Measurements from ENCODE around the gene RABAC1. TPM values are rescaled to one million over a fixed set of nuclear protein-coding genes. Genes with fewer than 3 reads are reported as not detected.

Gene RABAC1
- total and polyA plus RNA-seq, 7 donors, result 128 to 255 (median 170) TPM

GRCh38 chr19:41988947-41989346 lies 29.8 kb upstream of the RABAC1 start:
- WGBS, 2 donors, result 81 to 89% methylated on average over 9 of the region's 9 CpGs
- Histone ChIP-seq H3K27me3 (peaks cover 10 to 35% (median 31%) of the 10 kb centered on the region in 3 donors), H3K4me3 (no peak overlapping the region), H3K36me3 (no peaks in the 10 kb centered on the region), H3K27ac (no peak overlapping the region), H3K4me1 (peaks cover 0 to 9% (median 7%) of the 10 kb centered on the region in 4 donors), H3K9me3 (no peaks in the 10 kb centered on the region)
- intact Hi-C loops (cut with DNase I), result no loop called here
- no peak for DNase-seq
- TF ChIP-seq POLR2A (IDR thresholded peaks at IDR 0.05) (no peak), EP300 (IDR thresholded peaks at IDR 0.05) (no peak), POLR2AphosphoS5 (IDR thresholded peaks at IDR 0.05) (no peak)
- TF ChIP-seq, protein P1, sequence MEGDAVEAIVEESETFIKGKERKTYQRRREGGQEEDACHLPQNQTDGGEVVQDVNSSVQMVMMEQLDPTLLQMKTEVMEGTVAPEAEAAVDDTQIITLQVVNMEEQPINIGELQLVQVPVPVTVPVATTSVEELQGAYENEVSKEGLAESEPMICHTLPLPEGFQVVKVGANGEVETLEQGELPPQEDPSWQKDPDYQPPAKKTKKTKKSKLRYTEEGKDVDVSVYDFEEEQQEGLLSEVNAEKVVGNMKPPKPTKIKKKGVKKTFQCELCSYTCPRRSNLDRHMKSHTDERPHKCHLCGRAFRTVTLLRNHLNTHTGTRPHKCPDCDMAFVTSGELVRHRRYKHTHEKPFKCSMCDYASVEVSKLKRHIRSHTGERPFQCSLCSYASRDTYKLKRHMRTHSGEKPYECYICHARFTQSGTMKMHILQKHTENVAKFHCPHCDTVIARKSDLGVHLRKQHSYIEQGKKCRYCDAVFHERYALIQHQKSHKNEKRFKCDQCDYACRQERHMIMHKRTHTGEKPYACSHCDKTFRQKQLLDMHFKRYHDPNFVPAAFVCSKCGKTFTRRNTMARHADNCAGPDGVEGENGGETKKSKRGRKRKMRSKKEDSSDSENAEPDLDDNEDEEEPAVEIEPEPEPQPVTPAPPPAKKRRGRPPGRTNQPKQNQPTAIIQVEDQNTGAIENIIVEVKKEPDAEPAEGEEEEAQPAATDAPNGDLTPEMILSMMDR (IDR thresholded peaks at IDR 0.05), result no peak

DNA sequence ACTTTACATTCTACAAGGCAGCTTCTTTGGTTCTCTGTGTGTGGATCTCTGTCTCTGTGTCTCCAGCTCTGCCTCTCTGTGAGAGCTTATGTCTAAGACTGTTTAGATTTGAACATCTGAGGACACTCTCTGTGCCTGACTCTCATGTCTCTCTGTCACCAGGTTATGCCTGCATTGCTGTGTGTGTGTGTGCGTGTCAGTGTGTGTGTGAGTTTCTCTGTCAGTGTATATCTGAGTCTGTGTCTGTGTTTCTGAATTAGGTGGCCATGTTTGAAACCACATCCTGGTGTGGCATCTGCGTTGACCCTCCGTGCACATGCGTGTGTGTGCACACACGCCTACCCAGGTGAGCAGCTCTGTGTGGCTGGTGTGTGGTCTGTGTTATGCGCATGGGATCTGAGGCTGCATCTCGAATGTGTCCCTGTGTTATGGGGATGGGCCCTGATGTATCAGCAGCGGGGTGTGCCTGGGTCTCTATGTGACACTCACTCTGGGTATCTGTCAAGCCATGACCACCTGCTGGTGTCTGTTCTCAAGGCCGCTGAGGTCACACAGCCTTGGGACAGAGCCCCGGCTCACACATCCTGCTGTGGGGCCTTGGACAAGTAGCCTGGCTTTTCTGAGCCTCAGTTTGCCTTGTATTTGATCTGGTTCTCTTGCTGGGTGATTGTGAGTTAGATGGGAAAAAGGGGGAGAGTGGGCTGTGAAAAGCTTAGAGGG lies 28.2 kb upstream of the RABAC1 start:
- Histone ChIP-seq H3K4me1 (no peaks in the 10 kb centered on the region), H3K4me3 (no peak overlapping the region), H3K9me3 (no peaks in the 10 kb centered on the region), H3K27ac (no peak overlapping the region), H3K36me3 (no peaks in the 10 kb centered on the region), H3K27me3 (peaks cover 0 to 19% (median 15%) of the 10 kb centered on the region in 3 donors)
- WGBS, 2 donors, result 85 to 88% methylated on average over 10 of the region's 10 CpGs
- DNase-seq, result no peak
- TF ChIP-seq POLR2A (IDR thresholded peaks at IDR 0.05) (no peak), POLR2AphosphoS5 (IDR thresholded peaks at IDR 0.05) (no peak), EP300 (IDR thresholded peaks at IDR 0.05) (no peak)
- TF ChIP-seq, protein P1 (IDR thresholded peaks at IDR 0.05), result no peak
- intact Hi-C loops (cut with DNase I), result no loop called here

- Histone ChIP-seq H3K4me1 (no peaks in the 10 kb centered on the region), H3K27ac (no peak overlapping the region), H3K4me3 (no peak overlapping the region), H3K36me3 (no peaks in the 10 kb centered on the region), H3K9me3 (no peaks in the 10 kb centered on the region), H3K27me3 (no peaks in the 10 kb centered on the region)
- TF ChIP-seq EP300 (IDR thresholded peaks at IDR 0.05) (no peak), POLR2A (IDR thresholded peaks at IDR 0.05) (no peak), POLR2AphosphoS5 (IDR thresholded peaks at IDR 0.05) (no peak)
- TF ChIP-seq, protein P1 (IDR thresholded peaks at IDR 0.05), result no peak
- 82 to 92% methylated on average over 17 of the region's 17 CpGs for WGBS, 2 donors
- DNase-seq, result no peak
- intact Hi-C loops (cut with DNase I), result no loop called here
Observed at GRCh38 chr19:41984961-41985360, 25.8 kb upstream of the RABAC1 start.

DNA sequence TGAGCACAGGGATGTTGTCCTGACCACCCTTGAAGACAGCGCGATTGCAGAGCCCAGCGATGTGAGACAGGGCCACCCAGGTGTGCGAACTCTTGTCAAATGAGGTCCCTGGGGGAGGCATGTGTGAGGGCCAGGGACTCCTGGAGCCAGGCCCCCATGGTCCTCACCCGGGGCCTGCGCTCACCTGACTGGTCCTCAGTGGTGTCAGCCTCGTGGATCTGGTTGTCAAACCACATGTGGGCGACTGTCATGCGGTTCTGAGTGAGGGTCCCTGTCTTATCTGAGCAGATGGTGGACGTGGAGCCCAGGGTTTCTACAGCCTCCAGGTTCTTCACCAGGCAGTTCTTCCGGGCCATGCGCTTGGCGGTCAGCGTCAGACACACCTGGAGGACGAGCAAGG lies 22.6 kb upstream of the RABAC1 start:
- H3K4me1 ChIP-seq, result no peaks in the 10 kb centered on the region
- intact Hi-C loops (cut with DNase I), result no loop called here
- no peak overlapping the region for H3K4me3 ChIP-seq
- H3K27ac ChIP-seq, result no peak overlapping the region
- H3K9me3 ChIP-seq, result no peaks in the 10 kb centered on the region
- no peak for DNase-seq
- H3K36me3 ChIP-seq, result no peaks in the 10 kb centered on the region
- no peak for TF ChIP-seq POLR2AphosphoS5 (IDR thresholded peaks at IDR 0.05)
- no peaks in the 10 kb centered on the region for H3K27me3 ChIP-seq
- WGBS, 2 donors, result 81 to 90% methylated on average over 15 of the region's 15 CpGs

DNA sequence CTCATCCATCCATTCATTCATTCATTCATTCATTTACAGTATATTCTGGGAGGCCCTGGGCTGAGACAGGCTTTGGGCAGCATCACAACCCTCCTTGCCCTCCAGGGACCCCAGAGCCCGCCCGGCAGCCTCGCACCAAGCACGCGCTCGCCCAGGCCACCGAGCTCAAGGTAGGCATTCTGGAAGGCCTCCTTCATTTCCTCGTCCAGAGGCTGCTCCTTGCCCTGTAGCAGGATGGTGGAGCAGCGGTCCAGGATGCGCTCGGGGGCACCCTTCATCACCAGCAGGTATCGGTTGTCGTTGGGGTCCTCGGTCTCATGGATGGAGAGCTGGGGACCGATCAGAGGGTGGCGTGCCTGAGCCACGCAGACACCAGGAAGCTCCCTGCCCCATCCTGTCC lies 19.3 kb upstream of the RABAC1 start:
- H3K27ac ChIP-seq, result no peak overlapping the region
- no peaks in the 10 kb centered on the region for H3K4me1 ChIP-seq
- TF ChIP-seq EP300 (IDR thresholded peaks at IDR 0.05) (no peak), POLR2A (IDR thresholded peaks at IDR 0.05) (no peak), POLR2AphosphoS5 (IDR thresholded peaks at IDR 0.05) (no peak)
- TF ChIP-seq, protein P1 (IDR thresholded peaks at IDR 0.05), result no peak
- intact Hi-C loops (cut with DNase I), result no loop called here
- H3K4me3 ChIP-seq, result no peak overlapping the region
- no peak for DNase-seq
- H3K27me3 ChIP-seq, result peaks cover 0 to 3% (median 0%) of the 10 kb centered on the region in 3 donors
- WGBS, 2 donors, result 89 to 91% methylated on average over 17 of the region's 17 CpGs
- no peaks in the 10 kb centered on the region for H3K9me3 ChIP-seq
- H3K36me3 ChIP-seq, result no peaks in the 10 kb centered on the region

All from sigmoid colon (tissue), 7 donors.